OCI-LY3 (cell line): ENCODE data around the gene GFER.

Experiments used
- EZH2phosphoT487 ChIP-seq: fragments of 200-600 bp; shearing (Covaris generic); IDR thresholded peaks from 2 replicates; pipeline ENCODE4 v1.6.1; 2018; ENCODE audit warnings: antibody characterized with exemption, mixed run types, low read depth
- TF ChIP-seq, protein P1 (sequence below): fragments of 200-600, 300-600 bp; sonication (generic); IDR thresholded peaks from 2 replicates; pipeline ENCODE4 v1.5.1; 2014; ENCODE audit warnings: antibody characterized with exemption, low read length, low read depth

DNA sequence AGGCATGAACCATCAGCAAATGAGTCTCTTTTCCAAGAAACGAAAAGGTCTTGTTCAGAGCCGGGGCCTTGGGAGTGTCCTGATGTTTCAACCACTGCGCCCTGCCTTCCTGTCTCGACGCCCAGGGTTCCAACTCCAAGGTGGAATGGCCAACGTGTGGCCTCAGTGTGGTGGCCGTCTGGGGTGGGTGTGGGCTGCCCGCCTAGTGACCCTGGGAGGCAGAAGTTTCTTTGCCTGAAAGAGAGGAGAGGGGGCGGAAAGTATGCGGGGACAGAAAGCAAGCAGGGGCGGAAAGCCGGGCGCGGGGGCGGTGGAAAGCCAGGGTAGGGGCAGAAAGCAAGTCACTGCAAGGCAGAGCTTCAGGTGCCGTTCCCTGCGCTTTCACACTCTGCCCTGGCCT is 45.1 kb upstream of the GFER start:
- TF ChIP-seq, protein P1, sequence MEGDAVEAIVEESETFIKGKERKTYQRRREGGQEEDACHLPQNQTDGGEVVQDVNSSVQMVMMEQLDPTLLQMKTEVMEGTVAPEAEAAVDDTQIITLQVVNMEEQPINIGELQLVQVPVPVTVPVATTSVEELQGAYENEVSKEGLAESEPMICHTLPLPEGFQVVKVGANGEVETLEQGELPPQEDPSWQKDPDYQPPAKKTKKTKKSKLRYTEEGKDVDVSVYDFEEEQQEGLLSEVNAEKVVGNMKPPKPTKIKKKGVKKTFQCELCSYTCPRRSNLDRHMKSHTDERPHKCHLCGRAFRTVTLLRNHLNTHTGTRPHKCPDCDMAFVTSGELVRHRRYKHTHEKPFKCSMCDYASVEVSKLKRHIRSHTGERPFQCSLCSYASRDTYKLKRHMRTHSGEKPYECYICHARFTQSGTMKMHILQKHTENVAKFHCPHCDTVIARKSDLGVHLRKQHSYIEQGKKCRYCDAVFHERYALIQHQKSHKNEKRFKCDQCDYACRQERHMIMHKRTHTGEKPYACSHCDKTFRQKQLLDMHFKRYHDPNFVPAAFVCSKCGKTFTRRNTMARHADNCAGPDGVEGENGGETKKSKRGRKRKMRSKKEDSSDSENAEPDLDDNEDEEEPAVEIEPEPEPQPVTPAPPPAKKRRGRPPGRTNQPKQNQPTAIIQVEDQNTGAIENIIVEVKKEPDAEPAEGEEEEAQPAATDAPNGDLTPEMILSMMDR = no peak
- no peak for TF ChIP-seq EZH2phosphoT487
